HG02571 (cell line): Measurements from ENCODE around the gene DYDC1.
"Not testable (repeated sequence)": the region's sequence is repeated elsewhere in the genome, so short reads cannot be mapped to it uniquely, and the experiment has no call there.

Source experiments
- ATAC-seq: cut with Tn5 transposase; IDR thresholded peaks from one replicate; pipeline ENCODE4 v1.9.1; 2021; ENCODE audit warnings: mild to moderate bottlenecking, moderate library complexity; ENCODE audit not compliant: unreplicated experiment

Gene DYDC1

DNA sequence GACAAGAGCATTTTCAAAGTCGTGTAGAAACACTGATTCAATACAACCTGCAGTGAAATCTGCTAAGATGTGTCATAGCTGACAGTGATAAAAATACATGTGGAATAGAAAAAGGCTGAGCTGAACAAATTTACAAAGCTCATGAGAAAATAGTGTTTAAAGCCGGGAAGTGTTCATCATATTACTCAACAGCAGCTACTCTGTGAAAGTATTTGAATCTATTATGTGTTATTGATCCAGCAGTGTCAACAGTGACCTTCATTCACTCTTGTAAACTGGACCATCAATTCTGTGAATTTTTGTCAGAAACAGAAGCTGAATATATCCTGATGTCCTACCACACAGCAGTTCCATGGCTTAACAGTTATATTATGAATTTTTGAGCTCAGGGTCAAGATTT, 11.6 kb downstream of the DYDC1 start:
- no peak for ATAC-seq

DNA sequence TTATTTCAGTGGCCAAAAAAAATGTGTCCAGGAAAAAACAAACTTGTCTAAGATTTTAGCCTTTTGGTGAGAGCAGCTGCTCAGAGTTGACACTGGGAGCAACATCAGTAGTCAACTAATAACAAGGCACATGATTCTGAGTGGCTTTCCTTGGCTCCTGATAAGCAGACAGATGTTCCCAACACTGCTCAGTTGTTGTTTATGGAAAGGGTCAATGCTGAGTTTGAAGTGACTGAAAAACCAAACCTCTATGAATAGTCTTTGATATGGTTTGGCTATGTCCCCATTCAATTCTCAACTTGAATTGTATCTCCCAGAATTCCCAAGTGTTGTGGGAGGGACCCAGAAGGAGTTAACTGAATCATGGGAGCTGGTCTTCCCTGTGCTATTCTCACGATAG, 12.3 kb downstream of the DYDC1 start:
- no peak for ATAC-seq

DNA sequence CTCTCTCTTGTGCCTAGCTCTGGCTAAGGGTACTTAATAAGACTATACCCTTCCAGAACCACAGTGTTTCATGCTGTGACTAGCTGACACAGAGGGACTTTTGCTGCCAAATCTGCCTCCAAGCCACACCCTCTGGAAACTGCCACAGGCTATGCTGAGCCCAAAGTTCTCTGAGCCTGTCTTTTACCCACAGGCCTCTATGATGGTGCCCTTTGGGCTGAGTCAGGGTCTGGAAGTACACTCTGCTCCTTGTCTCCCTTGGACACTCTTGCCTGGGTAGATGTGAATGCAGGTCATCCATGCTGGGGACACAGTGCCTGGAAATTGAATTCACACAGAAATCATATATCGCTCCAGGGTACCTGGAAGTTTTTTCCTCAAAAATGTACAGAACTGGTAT, 22.6 kb downstream of the DYDC1 start:
- no peak for ATAC-seq

DNA sequence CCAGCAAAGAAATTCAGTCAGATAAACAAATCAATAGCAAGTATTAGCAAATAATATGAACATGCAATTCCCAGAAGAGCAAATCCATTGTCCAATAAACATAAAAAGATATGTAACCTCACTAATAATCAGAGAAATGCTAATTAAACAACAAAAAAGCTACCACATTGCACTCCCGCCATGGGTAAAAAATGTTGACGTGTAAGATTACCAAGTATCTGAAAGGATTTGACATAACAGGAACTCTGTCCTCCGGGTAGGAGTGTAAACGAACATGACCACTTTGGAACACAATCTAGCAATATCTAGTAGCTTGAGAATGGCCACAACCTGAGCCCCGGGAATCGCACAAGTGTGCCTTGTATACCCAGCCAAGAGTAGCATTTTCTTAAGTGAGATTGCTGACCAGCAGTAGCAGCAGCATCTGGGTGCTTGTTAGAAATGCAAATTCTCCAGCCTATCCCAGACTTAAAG, 31.6 kb downstream of the DYDC1 start:
- no peak for ATAC-seq

DNA sequence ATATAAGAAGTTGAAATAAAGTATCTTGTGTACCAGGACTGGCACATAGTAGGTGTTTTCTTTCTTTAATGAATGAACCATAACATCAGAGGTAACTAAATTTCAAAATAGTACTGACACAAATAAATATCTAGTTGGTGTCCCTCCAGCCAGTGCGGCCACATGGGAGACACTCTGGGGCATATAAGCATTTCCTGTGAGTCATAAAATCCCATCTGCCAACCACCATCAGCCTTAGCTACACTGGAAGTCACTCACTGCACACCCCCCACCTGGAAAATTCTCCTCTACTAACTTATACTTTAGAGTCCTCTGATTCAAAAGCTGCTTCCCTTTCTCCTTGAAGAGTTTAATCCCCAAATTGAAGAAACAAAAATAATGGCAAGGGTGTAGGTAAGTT, 32.5 kb downstream of the DYDC1 start:
- ATAC-seq: no peak

DNA sequence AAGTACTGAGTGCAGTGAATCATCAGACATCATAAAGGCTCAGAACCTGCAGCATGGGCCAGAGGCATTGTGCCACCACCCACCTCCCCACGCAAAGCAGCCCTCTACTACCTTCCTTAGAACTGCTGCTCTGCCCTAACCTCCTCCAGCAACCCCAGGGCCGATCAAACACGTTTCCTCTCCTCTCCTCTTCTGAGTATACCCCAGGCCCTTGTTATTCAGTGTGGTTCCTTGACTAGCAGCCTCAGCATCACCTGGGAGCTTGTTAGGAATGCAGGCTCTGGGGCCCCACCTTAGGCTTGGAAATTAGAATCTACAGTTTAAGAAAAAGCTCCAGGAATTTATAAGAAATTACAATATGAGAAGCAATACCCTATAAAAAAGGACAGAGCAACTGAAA, 33.2 kb downstream of the DYDC1 start:
- no peak for ATAC-seq

DNA sequence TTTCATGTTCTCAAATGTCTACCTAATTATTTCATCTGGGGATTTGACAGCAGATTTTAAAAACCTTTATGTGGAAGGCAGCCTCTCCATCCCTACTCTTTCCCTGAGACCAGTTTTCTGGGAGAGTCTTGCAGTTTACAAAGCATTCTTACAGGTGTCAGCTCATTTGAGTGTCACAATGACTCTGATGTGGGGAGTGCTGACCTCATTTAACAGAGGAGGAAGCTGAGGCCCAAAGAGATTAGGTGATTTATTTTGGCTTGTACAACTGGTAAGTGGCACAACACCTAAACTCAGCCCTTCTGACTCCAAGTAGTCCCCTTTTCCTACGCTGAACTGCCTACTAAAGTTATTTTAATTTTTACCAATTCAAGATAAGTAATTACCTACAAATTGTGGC, 33.8 kb downstream of the DYDC1 start:
- no peak for ATAC-seq

DNA sequence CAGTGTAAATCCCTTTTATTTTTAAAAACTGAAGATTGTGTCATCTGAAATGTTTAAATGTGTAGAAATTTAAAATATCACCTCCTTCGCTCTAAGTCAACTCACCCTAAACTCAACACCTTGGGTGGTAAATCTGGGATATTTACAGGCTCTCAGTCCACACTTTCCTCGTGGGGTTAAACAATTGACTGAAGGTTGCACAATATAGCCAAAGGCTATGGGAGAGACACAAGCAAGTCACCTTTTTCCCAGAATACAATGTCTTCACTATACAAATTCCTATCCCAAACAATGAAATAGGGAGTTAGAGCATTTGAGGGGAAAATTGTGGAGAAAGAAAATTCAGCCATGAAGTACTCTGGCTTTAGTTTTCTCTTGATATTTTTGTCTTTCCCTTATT, 34.4 kb downstream of the DYDC1 start:
- no peak for ATAC-seq

DNA sequence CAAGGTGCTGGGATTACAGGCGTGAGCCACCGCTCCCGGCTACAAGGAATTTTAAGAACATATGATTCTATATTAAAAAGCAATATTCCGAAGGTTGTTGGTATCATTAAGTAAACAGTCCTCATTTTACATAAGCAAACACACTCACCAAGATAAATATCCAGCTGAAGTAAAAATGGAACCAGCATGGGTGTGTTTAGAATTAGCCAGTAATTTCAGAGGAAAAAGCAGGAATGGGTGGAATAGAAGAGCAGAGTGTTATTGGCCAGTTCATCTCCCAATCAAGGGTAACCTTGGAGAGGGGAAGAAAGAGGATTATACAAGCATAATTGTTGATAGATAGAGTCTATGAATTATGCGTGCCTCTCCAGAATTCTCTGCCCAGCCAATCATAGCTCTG, 35.4 kb downstream of the DYDC1 start:
- no peak for ATAC-seq

DNA sequence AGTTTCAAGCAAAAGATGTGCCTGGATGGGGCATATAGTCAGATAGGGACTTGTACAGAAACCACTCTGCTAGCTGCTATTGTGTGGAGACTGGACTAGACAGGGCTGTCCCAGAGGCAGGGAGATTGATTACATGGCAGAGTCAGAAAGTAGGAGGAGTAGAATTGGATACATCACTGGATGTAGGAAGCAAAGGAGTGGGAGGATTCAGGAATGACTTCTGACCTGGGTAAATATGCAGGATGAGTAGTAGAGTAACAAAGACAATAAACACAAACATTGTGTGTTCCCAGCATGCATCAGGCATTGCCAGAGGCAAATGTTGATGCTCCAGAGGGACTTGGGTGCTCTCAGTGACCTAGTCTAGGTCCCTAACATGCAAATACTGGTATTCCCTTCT, 36.2 kb downstream of the DYDC1 start:
- ATAC-seq: no peak

DNA sequence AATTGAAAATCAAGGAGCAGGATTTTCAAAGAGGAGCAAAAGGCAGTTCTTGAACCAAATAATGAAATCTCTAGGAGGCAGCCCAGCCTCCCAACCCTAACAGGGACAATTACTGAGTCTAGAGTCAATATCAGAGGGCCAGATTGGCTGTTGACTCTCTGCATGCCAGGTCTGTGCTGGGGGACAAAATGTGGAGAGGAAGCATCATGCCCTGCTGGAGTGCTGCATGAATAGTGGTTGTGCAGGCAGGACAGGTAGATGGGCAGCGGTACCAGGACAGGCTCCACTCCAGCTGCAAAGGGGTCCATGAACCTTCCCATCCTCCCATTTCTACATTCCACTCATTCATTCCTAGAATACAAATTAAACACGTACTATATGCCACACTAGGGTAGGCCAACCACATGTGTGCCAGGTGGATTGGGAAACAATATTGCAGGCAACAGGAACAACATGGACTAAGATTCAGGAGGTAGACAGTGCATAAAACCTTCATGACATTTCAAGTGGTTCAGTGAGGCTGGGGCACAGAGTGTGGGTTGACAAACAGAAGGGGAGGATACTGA, 36.7 kb downstream of the DYDC1 start:
- no peak for ATAC-seq

DNA sequence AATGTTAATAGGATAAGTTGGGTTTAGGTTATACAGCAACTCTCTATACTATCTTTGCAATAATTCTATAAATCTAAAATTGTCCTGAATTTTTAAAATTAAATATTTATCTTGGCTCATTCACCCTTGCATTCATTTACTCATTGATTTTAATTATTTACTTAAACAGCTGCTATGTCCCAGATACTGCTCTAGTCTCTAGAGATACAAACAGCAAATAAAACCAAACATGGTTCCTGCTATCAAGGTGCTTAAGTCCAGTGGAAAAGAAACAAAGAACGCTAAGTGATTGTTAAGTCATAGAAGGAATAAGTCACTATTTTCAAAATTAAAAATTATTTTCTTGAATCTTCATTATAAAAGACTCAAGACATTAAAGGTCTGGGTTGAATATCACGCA, 37.2 kb downstream of the DYDC1 start:
- no peak for ATAC-seq

DNA sequence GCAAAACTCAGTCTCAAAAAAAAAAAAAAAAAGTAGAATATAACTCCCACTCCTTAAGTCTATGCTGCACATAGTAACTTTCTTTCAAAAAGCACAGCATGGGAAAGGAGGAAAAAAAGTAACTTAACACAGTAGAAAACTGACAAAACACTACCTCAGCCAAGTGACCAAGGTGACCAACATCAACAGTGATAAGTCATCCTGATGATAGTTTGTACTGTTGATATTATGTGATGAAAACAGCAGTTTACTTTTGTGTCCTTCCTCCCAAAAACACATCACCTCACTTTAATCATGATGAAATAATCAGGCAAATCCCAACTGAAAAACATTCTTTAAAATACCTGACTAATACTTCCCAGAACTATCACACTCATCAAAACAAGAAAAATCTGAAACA, 37.8 kb downstream of the DYDC1 start:
- no peak for ATAC-seq

DNA sequence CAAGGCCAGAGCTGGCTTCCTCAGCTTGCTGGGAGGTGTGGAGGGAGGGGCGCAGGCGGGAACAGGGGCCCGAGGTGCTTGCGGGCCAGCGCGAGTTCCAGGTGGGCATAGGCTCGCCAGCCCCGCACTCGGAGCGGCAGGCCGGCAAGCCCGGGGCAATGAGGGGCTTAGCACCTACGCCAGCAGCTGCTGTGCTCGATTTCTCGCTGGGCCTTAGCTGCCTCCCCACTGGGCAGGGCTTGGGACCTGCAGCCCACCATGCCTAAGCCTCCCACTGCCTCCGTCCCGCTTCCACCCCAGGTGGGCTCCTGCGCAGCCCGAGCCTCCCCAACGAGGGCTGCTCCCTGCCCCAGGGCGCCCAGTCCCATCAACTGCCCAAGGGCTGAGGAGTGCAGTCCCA, 41.2 kb downstream of the DYDC1 start:
- no peak for ATAC-seq

DNA sequence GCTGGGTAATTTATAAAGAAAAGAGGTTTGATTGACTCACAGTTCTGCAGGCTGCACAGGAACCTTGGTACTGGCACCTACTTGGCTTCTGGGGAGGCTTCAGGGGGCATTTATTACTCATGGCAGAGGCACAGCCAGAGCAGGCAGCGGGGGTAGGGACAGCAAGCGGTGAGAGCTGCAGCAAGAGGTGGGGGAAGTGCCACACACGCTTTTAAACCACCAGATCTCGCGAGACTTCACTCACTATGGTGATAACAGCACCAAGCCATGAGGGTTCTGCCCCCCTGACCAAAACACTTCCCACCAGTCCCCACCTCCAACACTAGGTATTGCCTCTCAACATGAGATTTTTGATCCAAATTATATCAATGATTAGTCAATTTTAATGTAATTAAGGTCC, 43.0 kb downstream of the DYDC1 start:
- no peak for ATAC-seq

DNA sequence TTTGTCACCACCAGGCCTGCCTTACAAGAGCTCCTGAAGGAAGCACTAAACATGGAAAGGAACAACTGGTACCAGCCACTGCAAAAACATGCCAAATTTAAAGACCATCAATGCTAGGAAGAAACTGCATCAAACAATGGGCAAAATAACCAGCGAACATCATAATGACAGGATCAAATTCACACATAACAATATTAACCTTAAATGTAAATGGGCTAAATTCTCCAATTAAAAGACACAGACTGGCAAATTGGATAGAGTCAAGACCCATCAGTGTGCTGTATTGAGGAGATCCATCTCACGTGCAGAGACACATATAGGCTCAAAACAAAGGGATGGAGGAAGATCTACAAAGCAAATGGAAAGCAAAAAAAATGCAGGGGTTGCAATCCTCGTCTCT, 50.6 kb downstream of the DYDC1 start:
- ATAC-seq: not testable (repeated sequence)

DNA sequence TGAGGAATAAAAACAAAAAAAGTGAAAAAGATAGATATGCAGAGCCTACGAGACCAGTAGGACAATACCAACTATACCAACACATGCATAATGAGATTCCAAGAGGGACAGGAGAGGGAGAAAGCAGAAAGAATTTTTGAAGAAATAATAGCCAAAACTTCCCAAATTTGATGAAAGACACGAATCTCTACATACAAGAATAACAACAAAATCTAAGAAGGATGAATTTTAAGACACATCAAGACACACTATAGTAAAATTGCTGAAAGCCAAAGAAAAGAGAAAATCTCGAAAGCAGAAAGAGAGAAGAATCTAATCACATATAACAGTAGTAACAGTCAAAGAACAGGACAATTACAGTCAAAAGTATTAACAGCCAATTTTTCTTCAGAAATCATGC, 59.6 kb downstream of the DYDC1 start:
- no peak for ATAC-seq

DNA sequence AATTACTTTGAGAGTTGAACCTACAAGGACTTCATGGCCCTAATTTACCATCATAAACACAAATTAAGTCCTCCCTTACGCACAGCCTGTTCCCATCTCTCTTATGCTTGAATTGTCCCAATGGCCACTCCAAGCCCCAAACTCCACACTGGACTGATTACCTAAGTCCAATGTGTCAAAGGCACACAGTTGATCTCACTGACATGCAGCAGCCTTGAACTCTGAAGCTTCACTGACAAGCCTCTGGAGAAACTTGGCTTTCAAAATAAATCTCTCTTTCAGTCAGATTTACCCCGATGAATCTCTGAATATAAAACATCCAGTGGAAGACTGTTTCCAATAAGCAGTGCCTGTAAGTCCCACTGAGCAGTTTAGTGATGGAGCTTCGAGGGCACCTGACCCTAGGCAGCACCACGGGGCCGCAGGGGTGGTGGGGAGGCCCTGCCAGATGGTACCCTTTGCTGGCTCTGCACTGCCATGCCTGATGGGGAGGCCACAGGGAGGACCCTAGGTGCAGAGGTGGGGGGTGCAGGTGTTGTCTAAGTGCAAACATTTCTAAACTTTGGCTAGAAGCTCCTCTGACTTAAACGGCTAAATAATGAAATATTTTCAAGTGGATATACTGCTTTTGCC, 63.8 kb downstream of the DYDC1 start:
- ATAC-seq: no peak

DNA sequence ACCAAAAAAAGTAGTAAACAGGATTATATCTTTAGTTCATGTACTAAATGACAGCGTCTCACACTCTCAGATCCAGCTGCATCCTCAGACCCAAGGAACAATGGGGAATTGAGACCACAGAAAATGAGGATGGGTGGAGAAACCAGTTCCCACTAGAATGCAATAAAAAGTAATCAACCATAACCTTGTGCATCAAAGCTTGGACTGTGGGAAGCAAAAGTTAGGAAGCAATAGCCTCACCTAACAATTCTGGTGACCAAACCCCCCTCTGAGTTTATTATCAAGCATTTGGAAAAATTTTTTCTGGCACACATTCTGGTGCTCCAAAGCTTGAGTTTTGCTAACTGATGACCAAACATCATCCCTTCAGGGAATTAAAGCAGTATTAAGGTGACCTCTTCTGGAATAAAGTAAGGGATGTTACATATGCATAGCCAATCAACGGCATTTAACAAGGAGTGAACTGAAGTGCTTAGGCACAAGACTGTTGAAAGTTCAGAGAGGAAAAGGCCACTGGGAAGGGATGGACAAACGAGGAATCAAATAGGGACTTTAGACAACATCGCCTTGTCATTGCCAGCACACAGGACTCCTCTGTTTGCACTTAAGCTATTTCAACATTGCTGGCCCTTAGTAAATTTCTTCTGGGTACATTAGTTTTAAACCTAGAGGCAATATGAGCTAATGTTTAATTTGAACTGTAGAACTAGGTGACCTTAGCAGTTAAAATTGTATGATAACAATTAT, 65.9 kb downstream of the DYDC1 start:
- no peak for ATAC-seq

DNA sequence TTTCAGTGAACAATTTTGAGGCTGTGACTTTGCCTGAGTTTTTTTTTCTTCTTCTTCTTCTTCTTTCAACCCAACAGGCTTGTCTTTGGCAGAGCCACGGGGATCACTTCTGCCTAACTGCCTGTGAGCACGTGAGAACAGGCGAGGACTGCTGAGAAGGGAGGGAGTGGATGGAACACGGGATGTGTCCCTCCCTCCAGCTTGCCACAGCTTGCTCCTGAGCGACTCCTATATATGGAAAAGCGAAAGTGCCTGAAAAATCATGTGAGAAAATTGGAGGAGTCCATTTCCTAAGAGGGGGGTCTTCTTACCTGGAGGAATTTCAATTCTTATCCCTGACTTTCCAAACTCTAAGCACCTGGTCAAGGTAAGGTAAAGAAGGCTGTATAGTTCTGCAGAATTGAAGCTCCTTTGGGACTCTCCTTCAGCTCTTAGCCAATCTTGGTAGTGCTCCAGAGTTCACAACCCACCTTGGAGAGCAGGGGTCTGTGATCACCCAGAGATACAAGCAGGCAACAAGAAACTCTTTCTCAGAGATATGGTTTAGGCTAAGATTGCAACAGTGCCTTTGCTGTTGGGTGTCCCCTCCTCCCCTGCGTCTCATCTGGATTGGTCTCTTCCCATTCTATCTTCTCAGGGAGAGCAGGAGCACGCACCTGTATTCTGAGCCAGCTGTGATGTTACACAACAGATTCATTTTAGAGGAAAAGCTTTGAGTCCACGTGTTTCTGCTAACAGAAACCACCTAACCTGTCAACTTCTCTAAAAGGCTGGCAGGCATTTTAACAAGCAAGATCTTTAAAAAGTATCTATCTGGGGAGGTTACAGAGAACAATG, 66.9 kb downstream of the DYDC1 start, which contains the start of gene MAT1A:
TSS of gene MAT1A (minus strand) at position 208 of the 837 bp plus-strand sequence. CDS start 235 bp downstream, outside the sequence.
- no peak for ATAC-seq

DNA sequence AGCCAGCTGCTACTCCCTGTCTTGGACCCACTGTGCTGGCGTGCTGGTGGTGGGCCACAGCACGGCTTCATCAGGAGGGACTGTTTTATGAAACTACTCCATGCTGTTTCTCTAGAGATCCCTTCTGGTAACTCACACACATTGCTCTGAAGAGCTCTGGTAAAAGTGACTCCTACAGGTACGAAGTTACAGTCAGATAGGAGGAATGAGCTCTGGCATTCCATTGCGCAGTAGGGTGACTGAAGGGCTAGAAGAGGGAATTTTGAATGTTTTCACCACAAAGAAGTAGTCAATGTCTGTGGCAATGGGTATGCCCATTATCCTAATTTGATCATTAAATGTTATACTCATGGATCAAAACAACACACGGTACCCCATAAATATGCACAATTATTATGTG, 67.7 kb downstream of the DYDC1 start:
- no peak for ATAC-seq
